Measurements from ENCODE around the gene TMEM192.

DNA sequence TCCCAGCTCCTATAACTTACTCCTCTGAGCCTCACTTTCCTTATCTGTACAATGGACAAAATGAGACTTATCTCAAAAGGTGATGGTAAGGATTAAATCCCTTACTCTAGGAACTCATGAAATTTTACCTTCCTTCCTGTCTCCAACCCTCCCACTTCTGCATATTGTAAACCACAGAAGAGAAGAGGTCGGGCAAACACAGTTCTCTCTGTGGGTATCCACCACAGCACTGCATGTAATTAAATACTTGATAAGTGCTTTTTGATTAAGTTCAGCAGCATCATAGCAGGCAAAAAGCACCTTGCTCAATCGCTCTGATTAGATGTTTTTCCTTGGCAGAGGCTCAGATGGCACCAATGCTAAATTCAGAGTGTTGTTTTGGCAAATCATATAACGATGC, 17.3 kb upstream of the TMEM192 start:
- TF ChIP-seq, protein P1, sequence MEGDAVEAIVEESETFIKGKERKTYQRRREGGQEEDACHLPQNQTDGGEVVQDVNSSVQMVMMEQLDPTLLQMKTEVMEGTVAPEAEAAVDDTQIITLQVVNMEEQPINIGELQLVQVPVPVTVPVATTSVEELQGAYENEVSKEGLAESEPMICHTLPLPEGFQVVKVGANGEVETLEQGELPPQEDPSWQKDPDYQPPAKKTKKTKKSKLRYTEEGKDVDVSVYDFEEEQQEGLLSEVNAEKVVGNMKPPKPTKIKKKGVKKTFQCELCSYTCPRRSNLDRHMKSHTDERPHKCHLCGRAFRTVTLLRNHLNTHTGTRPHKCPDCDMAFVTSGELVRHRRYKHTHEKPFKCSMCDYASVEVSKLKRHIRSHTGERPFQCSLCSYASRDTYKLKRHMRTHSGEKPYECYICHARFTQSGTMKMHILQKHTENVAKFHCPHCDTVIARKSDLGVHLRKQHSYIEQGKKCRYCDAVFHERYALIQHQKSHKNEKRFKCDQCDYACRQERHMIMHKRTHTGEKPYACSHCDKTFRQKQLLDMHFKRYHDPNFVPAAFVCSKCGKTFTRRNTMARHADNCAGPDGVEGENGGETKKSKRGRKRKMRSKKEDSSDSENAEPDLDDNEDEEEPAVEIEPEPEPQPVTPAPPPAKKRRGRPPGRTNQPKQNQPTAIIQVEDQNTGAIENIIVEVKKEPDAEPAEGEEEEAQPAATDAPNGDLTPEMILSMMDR (conservative IDR thresholded peaks at IDR 0.05; ENCODE audit: low read length) = no peak
- TF ChIP-seq EZH2phosphoT487 (IDR thresholded peaks at IDR 0.05; ENCODE audit: borderline replicate concordance, low read depth, low read length) = no peak
